Esophagus muscularis mucosa (tissue), 3 donors: ENCODE data around the gene PRMT7.

ENCODE experiments used
- POLR2AphosphoS5 ChIP-seq, 2 donors: sonication (generic); formaldehyde crosslinking; IDR thresholded peaks; one replicate each; pipeline ENCODE4 v1.6.1; 2017; ENCODE audit warnings: antibody characterized with exemption in 2 of 2
- TF ChIP-seq, protein P1 (sequence below), 3 experiments: fragments of 200-600 bp in 2 of 3; fragments of 450-650 bp in 1 of 3; sonication (generic) in 2 of 3; IDR thresholded peaks; one replicate each; pipeline ENCODE4 v1.5.1; 2017 to 2019; ENCODE audit warnings: antibody characterized with exemption in 3 of 3, mild to moderate bottlenecking in 2 of 3, moderate library complexity in 1 of 3

DNA sequence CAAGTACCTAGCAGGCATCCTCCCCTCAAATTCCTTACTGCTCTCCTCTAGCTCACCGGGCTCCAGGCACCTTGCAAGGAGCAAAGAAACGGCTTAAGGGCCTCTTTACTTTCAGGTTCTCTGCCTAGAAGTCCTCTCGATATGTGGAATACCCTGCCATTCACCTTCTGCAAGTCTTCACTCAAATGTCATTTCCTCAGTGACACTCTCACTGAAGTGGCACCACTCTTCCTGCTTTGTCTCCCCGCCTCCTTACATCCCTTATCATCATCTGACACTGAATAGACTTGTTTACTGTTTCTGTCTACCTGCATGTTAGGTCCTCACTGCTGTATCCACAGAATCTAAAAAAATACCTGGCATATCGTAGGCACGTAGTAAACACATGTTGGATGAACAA lies 1.0 kb upstream of the PRMT7 start:
- TF ChIP-seq, protein P1, sequence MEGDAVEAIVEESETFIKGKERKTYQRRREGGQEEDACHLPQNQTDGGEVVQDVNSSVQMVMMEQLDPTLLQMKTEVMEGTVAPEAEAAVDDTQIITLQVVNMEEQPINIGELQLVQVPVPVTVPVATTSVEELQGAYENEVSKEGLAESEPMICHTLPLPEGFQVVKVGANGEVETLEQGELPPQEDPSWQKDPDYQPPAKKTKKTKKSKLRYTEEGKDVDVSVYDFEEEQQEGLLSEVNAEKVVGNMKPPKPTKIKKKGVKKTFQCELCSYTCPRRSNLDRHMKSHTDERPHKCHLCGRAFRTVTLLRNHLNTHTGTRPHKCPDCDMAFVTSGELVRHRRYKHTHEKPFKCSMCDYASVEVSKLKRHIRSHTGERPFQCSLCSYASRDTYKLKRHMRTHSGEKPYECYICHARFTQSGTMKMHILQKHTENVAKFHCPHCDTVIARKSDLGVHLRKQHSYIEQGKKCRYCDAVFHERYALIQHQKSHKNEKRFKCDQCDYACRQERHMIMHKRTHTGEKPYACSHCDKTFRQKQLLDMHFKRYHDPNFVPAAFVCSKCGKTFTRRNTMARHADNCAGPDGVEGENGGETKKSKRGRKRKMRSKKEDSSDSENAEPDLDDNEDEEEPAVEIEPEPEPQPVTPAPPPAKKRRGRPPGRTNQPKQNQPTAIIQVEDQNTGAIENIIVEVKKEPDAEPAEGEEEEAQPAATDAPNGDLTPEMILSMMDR (IDR thresholded peaks at IDR 0.05): no peak
- TF ChIP-seq POLR2AphosphoS5 (IDR thresholded peaks at IDR 0.05): no peak
